GM12873 (cell line): Measurements from ENCODE around the gene GCN1.

Experiments used
- CTCF ChIP-seq: IDR thresholded peaks from 2 replicates; pipeline ENCODE4 v1.5.1; 2012; ENCODE audit warnings: low read depth, mild to moderate bottlenecking, moderate library complexity, low read length, control low read depth; ENCODE audit not compliant: insufficient read depth; ENCODE audit errors: missing control alignments

Gene GCN1

GRCh38 chr12:120227233-120228040 lies 32.9 kb upstream of the GCN1 start:
- TF ChIP-seq CTCF: no peak

GRCh38 chr12:120225852-120226640 lies 31.5 kb upstream of the GCN1 start:
- peak; percentile 51 for TF ChIP-seq CTCF

GRCh38 chr12:120225200-120225558 lies 30.7 kb upstream of the GCN1 start:
- no peak for TF ChIP-seq CTCF

- no peak for TF ChIP-seq CTCF
Measured at GRCh38 chr12:120224304-120225199, 30.0 kb upstream of the GCN1 start.

- no peak for TF ChIP-seq CTCF
Measured at GRCh38 chr12:120223458-120224303, 29.2 kb upstream of the GCN1 start.

- TF ChIP-seq CTCF: no peak
Measured at GRCh38 chr12:120222288-120222832, 27.8 kb upstream of the GCN1 start.
